Measurements from ENCODE around the gene PCNX3. TPM values are rescaled to one million over a fixed set of nuclear protein-coding genes. Genes with fewer than 3 reads are reported as not detected.

PCNX3 gene
- total RNA-seq, 1 donor from 2014 or later = 59.5 TPM

GRCh38 chr11:65617990-65618751, 2.6 kb downstream of the PCNX3 start:
- peaks cover 6% of the 10 kb centered on the region for H3K36me3 Mint-ChIP-seq (ENCODE audit: insufficient read depth)
- peaks cover 10% of the 10 kb centered on the region for H3K4me1 Mint-ChIP-seq (ENCODE audit: low read depth)
- DNase-seq (ENCODE audit: low spot score, unreplicated experiment) = no peak
- H3K4me3 Mint-ChIP-seq (ENCODE audit: low read depth) = no peak overlapping the region
- H3K27ac Mint-ChIP-seq = no peak overlapping the region
- H3K27me3 Mint-ChIP-seq = no peaks in the 10 kb centered on the region
- TF ChIP-seq, protein P1, sequence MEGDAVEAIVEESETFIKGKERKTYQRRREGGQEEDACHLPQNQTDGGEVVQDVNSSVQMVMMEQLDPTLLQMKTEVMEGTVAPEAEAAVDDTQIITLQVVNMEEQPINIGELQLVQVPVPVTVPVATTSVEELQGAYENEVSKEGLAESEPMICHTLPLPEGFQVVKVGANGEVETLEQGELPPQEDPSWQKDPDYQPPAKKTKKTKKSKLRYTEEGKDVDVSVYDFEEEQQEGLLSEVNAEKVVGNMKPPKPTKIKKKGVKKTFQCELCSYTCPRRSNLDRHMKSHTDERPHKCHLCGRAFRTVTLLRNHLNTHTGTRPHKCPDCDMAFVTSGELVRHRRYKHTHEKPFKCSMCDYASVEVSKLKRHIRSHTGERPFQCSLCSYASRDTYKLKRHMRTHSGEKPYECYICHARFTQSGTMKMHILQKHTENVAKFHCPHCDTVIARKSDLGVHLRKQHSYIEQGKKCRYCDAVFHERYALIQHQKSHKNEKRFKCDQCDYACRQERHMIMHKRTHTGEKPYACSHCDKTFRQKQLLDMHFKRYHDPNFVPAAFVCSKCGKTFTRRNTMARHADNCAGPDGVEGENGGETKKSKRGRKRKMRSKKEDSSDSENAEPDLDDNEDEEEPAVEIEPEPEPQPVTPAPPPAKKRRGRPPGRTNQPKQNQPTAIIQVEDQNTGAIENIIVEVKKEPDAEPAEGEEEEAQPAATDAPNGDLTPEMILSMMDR (IDR thresholded peaks at IDR 0.05; ENCODE audit: unreplicated experiment) = no peak
- no peaks in the 10 kb centered on the region for H3K9me3 Mint-ChIP-seq (ENCODE audit: low read depth)

DNA sequence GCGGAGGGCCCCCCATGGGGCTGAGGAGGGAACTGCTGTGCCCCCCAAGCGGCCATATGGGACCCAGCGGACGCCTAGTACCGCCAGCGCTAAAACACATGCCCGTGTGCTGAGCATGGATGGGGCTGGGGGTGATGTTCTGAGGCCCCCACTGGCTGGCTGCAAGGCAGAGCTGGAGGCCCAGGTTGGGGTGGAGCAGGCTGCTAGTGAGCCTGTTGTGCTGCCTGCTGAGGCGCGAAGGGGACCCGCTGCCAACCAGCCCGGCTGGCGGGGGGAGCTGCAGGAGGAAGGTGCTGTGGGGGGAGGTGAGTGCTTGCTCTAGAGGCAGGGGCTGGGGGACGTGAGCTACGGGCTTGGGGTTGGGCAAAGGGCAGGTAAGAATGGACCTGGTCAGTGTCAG, 3.2 kb downstream of the PCNX3 start:
- Mint-ChIP-seq H3K27ac (no peak overlapping the region), H3K27me3 (no peaks in the 10 kb centered on the region), H3K4me3 (ENCODE audit: low read depth) (no peak overlapping the region), H3K4me1 (ENCODE audit: low read depth) (peaks cover 8% of the 10 kb centered on the region), H3K36me3 (ENCODE audit: insufficient read depth) (peaks cover 6% of the 10 kb centered on the region), H3K9me3 (ENCODE audit: low read depth) (no peaks in the 10 kb centered on the region)
- TF ChIP-seq, protein P1 (IDR thresholded peaks at IDR 0.05; ENCODE audit: unreplicated experiment) = no peak
- DNase-seq (ENCODE audit: low spot score, unreplicated experiment) = no peak

DNA sequence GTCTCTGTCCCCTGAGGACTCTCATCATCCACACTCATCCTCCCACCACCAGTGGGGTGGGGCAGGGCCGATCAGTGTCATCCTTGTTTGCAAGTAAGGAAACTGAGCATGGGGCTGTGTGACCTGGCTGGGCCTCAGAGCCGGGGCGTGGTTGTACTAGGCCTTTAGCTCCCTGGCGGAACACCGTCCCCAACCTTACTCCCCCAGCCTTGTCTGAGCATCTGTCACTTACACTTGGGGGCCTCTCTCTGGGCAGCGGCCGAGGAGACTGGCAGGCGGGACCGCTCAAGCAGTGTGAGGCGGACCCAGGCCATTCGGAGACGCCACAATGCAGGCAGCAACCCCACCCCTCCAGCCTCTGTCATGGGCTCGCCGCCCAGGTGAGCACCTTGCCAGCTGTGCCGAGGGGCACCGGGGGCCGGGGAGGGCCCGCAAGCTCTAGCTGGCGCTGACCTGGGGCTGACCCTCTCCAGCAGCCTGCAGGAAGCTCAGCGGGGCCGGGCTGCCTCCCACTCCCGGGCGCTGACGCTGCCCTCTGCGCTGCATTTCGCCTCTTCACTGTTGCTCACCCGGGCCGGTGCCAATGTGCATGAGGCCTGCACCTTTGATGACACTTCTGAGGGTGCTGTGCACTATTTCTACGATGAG, 3.8 kb downstream of the PCNX3 start:
- H3K27ac Mint-ChIP-seq = no peak overlapping the region
- TF ChIP-seq, protein P1 (IDR thresholded peaks at IDR 0.05; ENCODE audit: unreplicated experiment) = no peak
- H3K36me3 Mint-ChIP-seq (ENCODE audit: insufficient read depth) = peaks cover 6% of the 10 kb centered on the region

GRCh38 chr11:65620666-65621065, 5.1 kb downstream of the PCNX3 start:
- H3K27ac Mint-ChIP-seq = no peak overlapping the region
- DNase-seq (ENCODE audit: low spot score, unreplicated experiment) = no peak
- TF ChIP-seq, protein P1 (IDR thresholded peaks at IDR 0.05; ENCODE audit: unreplicated experiment) = no peak
- H3K4me1 Mint-ChIP-seq (ENCODE audit: low read depth) = peaks cover 8% of the 10 kb centered on the region
- peaks cover 6% of the 10 kb centered on the region for H3K36me3 Mint-ChIP-seq (ENCODE audit: insufficient read depth)
- H3K9me3 Mint-ChIP-seq (ENCODE audit: low read depth) = no peaks in the 10 kb centered on the region
- no peak overlapping the region for H3K4me3 Mint-ChIP-seq (ENCODE audit: low read depth)
- H3K27me3 Mint-ChIP-seq = no peaks in the 10 kb centered on the region

More for the DNA sequence above, 3.8 kb downstream of the PCNX3 start:
- no peak for DNase-seq (ENCODE audit: low spot score, unreplicated experiment)
- Mint-ChIP-seq H3K4me3 (ENCODE audit: low read depth) (no peak overlapping the region), H3K27me3 (no peaks in the 10 kb centered on the region), H3K9me3 (ENCODE audit: low read depth) (no peaks in the 10 kb centered on the region), H3K4me1 (ENCODE audit: low read depth) (peaks cover 8% of the 10 kb centered on the region)

DNA sequence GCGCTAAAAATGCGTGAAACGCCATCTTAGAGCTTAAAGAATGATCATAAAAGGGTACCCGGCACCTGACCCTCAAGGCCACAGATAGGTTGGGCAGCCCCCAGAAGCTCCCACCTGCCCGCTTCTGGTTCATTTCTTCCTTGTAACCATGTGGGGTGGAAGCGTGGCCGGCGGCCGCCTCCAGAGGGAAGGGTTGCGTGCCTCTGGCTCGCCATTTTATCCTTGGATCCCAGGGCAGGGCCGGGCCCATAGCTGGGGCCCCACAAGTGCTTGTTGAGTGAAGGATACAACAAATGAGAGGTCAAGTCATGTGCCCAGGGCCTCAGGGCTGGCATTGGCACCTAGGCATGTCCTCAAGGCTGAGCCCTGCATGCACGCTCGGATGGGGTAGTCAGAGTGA, 5.9 kb downstream of the PCNX3 start:
- TF ChIP-seq, protein P1 (IDR thresholded peaks at IDR 0.05; ENCODE audit: unreplicated experiment) = no peak
- no peaks in the 10 kb centered on the region for H3K9me3 Mint-ChIP-seq (ENCODE audit: low read depth)
- H3K27ac Mint-ChIP-seq = no peak overlapping the region
- peaks cover 5% of the 10 kb centered on the region for H3K4me1 Mint-ChIP-seq (ENCODE audit: low read depth)
- peaks cover 8% of the 10 kb centered on the region for H3K36me3 Mint-ChIP-seq (ENCODE audit: insufficient read depth)
- DNase-seq (ENCODE audit: low spot score, unreplicated experiment) = no peak
- H3K4me3 Mint-ChIP-seq (ENCODE audit: low read depth) = no peak overlapping the region
- no peaks in the 10 kb centered on the region for H3K27me3 Mint-ChIP-seq
